Stimulated activated CD4-positive, alpha-beta T cell treated with anti-CD3 and anti-CD28 coated beads, Interleukin-15, amount 100 ng/mL, for 24 hours (primary cell): ENCODE data around the gene TWF2.

Experiments used
- DNase-seq: peaks from one replicate; pipeline ENCODE4 v3.0.0-alpha.2; 2020

The TWF2 gene

DNA sequence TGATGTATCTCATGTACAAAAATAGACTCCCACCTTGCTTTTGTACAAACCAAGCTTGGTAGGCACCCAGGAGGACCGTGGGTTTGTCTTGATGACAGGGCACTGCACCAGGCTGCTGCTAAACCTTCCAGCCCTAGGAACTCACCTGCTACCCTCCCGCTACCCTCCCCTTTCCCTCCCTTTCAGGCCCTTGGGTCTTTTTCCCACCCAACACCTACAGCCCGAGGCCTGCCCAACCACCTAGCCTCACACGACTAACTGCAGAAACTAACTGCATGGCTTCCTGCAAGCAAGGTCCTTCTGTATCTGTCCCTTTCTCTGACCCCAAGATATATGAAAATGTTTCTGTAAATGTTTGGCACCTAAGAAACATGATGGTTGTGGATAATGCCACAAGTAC, 17.7 kb upstream of the TWF2 start:
- no peak for DNase-seq

DNA sequence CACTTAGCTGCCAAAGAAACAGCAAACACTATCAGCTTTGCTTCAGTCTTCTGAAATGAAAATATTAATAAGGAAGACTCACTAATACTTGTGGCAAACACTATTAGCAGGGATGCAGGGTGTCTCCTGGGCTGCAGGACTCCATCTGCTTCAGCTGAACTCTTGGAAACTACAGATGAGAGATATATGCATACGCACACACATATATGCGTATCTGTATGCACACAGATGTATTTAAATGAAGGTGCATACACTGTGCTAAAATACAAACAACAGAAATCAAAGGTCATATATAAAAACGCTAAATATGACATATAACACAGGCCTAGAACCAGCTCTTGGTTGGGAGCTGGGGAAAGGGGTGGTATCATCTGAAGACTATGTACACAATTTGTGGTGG, 17.2 kb upstream of the TWF2 start:
- DNase-seq: no peak

GRCh38 chr3:52254608-52255007, 15.7 kb upstream of the TWF2 start:
- DNase-seq: no peak

GRCh38 chr3:52253314-52254304, 14.7 kb upstream of the TWF2 start:
- peak; percentile 88 for DNase-seq

DNA sequence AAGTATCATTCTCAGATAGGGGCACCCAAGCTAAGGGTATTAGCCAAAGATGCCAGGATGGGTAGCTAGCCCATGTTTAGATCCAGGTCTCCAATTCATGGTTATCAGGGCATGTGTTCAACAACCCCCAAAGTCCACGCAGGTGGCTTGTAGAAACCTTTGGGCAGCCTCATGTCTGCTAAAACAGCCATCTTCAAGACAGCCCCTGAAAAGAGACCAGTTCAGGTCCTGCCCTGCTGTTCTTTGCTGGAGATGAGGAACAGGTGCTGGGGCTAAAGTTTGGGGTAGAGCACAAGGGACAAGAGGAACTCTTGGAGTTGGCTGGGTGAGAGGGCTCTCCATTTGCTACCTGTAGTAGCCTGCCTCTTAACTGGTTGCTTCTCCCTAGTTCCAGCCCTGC, 11.2 kb upstream of the TWF2 start:
- DNase-seq: no peak

DNA sequence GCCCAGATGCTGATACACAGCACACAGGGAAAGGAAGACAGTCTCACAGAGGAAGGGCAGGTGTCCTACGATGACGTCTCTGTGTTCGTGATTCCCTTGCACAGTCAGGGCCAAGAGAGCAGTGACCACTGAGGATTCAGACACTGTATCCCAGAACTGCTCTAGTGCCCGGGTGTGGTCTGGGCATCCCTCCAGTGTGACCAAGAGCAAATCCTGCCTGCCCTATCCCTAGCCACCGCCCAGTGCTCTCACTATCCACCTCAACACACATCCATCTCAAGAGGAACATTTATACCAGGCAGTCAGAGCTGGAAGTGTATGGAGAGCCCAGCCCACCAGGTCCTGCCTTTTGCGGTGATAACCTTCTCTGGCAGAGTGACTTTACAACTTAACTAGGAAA, 10.7 kb upstream of the TWF2 start:
- DNase-seq: no peak

GRCh38 chr3:52248816-52249547, 10.0 kb upstream of the TWF2 start:
- no peak for DNase-seq

DNA sequence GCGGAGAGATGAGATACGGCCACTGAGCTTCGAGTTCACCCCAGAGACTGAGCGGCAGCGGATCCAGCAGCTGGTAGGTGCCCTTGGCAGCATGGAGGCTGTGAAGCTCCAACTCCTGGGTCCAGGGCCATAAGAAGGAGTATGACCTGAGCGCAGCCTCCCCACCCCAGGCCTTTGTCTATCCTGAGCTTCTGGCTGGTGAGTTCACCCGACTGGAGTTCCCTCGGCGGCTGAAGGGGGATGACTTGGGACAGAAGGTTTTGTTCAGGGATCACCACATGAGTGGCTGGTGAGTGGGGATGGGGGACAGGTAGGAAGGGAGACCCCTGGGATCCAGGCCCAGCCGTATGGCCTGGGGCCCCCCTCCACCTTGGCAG, 9.2 kb upstream of the TWF2 start:
- DNase-seq: no peak

DNA sequence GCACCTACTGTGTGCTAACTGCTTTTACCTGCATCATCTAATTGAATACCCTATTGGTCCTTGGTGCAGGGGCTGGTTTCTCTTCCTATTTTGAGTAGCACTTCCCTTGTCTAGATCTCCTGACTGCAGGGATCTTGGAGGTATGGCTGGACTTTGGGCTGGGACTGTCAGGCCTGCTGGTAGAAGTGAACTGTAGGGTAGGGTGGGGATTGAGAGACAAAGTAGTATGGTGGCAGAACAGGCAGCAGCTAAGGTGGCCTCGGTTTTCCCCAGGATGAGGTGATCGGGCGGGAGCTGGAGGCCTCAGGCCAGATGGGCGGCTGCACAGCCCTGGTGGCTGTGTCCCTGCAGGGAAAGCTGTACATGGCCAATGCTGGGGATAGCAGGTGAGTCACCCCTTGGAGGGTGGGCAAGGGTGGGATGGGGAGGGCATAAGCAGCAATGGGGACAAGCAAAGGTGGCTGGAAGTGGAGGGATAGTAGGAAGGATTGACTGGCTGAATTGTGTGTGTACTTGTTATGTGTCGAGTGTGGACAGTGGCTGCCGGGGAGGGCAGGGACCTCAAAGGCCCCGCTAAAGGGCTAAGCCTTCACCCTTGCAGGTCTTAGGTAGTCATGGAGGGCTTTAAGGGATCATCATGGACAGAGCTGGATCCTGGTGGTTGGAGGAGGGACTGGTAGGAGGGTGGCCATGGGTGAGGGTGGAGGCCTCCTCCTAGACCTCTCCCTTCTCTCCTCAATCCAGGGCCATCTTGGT, 8.6 kb upstream of the TWF2 start:
- no peak for DNase-seq

- no peak for DNase-seq
Observed at GRCh38 chr3:52246728-52247408, 7.9 kb upstream of the TWF2 start.

GRCh38 chr3:52246264-52246620, 7.3 kb upstream of the TWF2 start:
- no peak for DNase-seq

GRCh38 chr3:52245322-52246263, 6.6 kb upstream of the TWF2 start, which contains the start of gene PPM1M:
Gene PPM1M (plus strand): TSS chr3:52245759. CDS start chr3:52245825, 66 bp downstream.
- peak; percentile 67 for DNase-seq

GRCh38 chr3:52243791-52244628, 5.1 kb upstream of the TWF2 start:
- DNase-seq: peak; percentile 67

- no peak for DNase-seq
Observed at GRCh38 chr3:52242039-52242438, 3.1 kb upstream of the TWF2 start.

DNA sequence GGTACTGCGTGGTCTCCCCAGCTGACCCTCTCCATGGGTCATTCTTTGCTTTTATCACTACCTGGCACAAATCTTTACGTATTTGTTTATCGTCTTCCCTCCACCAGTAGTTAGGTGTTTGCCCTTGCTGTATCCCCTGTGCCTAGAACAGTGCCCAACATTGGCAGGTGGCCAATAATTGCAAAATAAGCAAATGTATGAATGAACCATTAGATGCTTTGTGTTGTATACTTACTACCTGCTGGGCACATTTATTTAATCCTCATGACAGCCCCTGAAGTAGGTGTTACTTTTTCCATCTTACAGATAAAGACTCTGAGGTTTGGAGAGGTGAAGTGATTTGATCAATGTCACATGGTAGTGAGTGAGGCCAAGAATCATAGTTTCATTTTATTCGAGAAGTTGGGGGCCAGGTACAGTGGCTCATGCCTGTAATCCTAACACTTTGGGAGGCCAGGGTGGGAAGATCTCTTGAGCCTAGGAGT, 2.0 kb upstream of the TWF2 start:
- no peak for DNase-seq

- DNase-seq: peak; percentile 72
Observed at GRCh38 chr3:52240059-52240885, 1.3 kb upstream of the TWF2 start.

- DNase-seq: no peak
Observed at GRCh38 chr3:52238193-52238760, 681 bp downstream of the TWF2 start.

DNA sequence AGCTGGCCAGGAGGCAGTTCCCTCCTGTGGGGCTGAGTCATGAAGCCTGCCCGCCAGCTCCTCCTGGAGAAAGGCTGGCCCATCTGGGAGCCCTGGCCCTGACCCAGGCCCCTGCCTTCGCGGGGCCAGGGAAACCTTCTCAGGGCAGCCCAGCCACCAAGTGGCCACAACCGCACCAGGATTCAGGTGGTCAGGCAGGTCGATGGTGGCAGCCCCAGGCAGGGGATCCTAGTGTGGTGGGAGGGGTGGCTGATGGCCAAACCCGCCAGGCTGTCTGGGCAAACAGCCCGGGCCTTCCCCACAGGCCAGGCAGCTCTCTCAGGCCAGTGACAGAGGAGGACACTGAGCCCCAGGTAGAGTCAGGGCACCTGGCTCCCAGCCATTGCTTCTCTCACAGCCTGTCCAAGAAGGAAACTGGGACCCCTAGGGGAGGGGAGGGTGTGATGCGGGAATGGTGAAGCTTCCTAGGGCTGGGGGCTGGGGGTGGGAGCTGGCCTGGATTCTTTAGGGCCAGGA, 1.2 kb downstream of the TWF2 start:
- no peak for DNase-seq
